Pancreas (tissue), 10 donors: ENCODE data around the gene CFAP74. TPM values are rescaled to one million over a fixed set of nuclear protein-coding genes. Genes with fewer than 3 reads are reported as not detected.

Source experiments
- ATAC-seq, 4 donors: fragments of 200-7000 bp; cut with Tn5 transposase; one replicate each; pipeline versions ENCODE4 v1.8.0 to v1.9.1; 2020; ENCODE audit warnings: mild to moderate bottlenecking in 4 of 4, moderate library complexity in 4 of 4
- DNase-seq, 6 donors: peaks; one replicate each; pipeline ENCODE4 v3.0.0-alpha.2; 2020
- FAIRE-seq: peaks from 2 replicates; lab custom pipeline; 2012; peaks lifted over from hg19 to GRCh38; lab: Jason Lieb, UNC
- H3K27ac ChIP-seq, 4 donors: fragments of 200-600 bp; sonication (generic); 1 replicate in 3 of 4; 2 replicates in 1 of 4; pipeline versions ENCODE4 v1.5.0 to v1.8.0; 2020
- H3K27me3 ChIP-seq, 4 donors: fragments of 200-600 bp; one replicate each; pipeline ENCODE4 v1.8.0; 2021
- H3K36me3 ChIP-seq, 3 donors: fragments of 200-600 bp; sonication (generic) in 1 of 3; one replicate each; pipeline versions ENCODE4 v1.5.0 to v1.8.0; 2020 to 2021
- H3K4me1 ChIP-seq, 3 donors: fragments of 200-600 bp; one replicate each; pipeline ENCODE4 v1.8.0; 2021
- H3K4me3 ChIP-seq, 4 donors: fragments of 200-600 bp; sonication (generic) in 2 of 4; one replicate each; pipeline versions ENCODE4 v1.5.0 to v1.8.0; 2020 to 2021
- H3K9me3 ChIP-seq, 4 donors: fragments of 200-600 bp; one replicate each; pipeline ENCODE4 v1.8.0; 2021
- WGBS, 2 donors: extraction: QIAGEN DNeasy Blood & Tissue Kit; methylation state at CpG; one replicate each; pipeline ENCODE4 v1.1.7; 2013; 5-methylcytosine and 5-hydroxymethylcytosine counted together
- intact Hi-C, 3 donors: fragments of 100-400 bp; cut with DNase I; formaldehyde crosslinking; loops; one replicate each; pipeline versions ENCODE4 v1.11.1 to v1.14.2; 2022
- polyA plus RNA-seq, 2 donors: library from polyadenylated mRNA; stranded (reverse); fragments of 200-250 nt; gene quantifications; one replicate each; pipeline ENCODE4 v1.2.3, GENCODE V29; 2013
- total RNA-seq, 6 donors: library from RNA; stranded (reverse); fragmentation: NEBNext Ultra II Directional in 4 of 6; extraction: Animal tissue kit (Norgen Biotek cat#: 25700) in 4 of 6; gene quantifications; one replicate each; pipeline versions ENCODE4 v1.2.1 to v1.2.4, GENCODE V29; 2021 to 2023
- TF ChIP-seq, protein P1 (sequence below), 4 donors: fragments of 200-600 bp; sonication (generic) in 3 of 4; IDR thresholded peaks; one replicate each; pipeline versions ENCODE4 v1.5.0 to v1.8.0; 2021; ENCODE audit warnings: antibody characterized with exemption in 4 of 4
- donor health status: healthy with polysubstance abuse.
- donor health status: DM: no; HTN: no; CAD: no; lungs with moderate emphysema.
- donor health status: DM: no; HTN: no; CAD: no.
- donor health status: control.
- donor health status: control.
- donor health status: Bipolar disorder and iron deficiency.
- donor health status: DM: yes; HTN: yes; CAD: no.
- donor health status: DM: no; HTN: no; CAD: no.
- donor health status: DM: no; HTN: no; CAD: no.
- donor health status: DM: yes; HTN: yes; CAD: no.

Gene CFAP74
- total and polyA plus RNA-seq, 8 donors, result 0.08 to 0.16 TPM; not detected in 6

DNA sequence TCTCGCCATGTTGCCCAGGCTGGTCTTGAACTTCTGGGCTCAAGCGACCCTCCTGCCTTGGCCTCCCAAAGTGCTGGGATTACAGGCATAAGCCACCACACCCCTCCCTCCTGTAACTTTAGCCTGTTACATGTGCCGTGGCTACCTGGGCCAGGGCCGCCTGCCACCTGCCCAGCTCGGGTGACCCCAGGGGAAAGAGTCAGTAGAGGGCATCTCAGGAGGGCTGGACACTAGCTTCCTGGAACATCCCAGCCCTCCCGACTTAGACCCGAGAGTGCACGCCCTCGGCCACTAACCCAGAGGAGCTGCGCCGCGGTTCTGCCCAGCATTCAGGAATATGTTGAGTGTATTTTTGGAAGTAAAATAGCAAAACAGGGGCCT lies 44.1 kb downstream of the CFAP74 start:
- 63 to 73% methylated on average over 12 of the region's 12 CpGs for WGBS, 2 donors
- FAIRE-seq (no peak), DNase-seq (peak in 1 of 6 donors; percentile 50), ATAC-seq (no peak)
- TF ChIP-seq, protein P1, sequence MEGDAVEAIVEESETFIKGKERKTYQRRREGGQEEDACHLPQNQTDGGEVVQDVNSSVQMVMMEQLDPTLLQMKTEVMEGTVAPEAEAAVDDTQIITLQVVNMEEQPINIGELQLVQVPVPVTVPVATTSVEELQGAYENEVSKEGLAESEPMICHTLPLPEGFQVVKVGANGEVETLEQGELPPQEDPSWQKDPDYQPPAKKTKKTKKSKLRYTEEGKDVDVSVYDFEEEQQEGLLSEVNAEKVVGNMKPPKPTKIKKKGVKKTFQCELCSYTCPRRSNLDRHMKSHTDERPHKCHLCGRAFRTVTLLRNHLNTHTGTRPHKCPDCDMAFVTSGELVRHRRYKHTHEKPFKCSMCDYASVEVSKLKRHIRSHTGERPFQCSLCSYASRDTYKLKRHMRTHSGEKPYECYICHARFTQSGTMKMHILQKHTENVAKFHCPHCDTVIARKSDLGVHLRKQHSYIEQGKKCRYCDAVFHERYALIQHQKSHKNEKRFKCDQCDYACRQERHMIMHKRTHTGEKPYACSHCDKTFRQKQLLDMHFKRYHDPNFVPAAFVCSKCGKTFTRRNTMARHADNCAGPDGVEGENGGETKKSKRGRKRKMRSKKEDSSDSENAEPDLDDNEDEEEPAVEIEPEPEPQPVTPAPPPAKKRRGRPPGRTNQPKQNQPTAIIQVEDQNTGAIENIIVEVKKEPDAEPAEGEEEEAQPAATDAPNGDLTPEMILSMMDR (IDR thresholded peaks at IDR 0.05), result no peak
- no peak overlapping the region for H3K4me3 ChIP-seq
- no peaks in the 10 kb centered on the region for H3K9me3 ChIP-seq
- intact Hi-C loops, result loop anchor here in 1 of 3 donors (5.0 kb wide), 1 partner anchor 83 kb away; no protein-coding TSS in a partner anchor
- no peaks in the 10 kb centered on the region for H3K27me3 ChIP-seq
- H3K36me3 ChIP-seq, result no peaks in the 10 kb centered on the region
- H3K27ac ChIP-seq, result no peak overlapping the region
- H3K4me1 ChIP-seq, result no peaks in the 10 kb centered on the region

DNA sequence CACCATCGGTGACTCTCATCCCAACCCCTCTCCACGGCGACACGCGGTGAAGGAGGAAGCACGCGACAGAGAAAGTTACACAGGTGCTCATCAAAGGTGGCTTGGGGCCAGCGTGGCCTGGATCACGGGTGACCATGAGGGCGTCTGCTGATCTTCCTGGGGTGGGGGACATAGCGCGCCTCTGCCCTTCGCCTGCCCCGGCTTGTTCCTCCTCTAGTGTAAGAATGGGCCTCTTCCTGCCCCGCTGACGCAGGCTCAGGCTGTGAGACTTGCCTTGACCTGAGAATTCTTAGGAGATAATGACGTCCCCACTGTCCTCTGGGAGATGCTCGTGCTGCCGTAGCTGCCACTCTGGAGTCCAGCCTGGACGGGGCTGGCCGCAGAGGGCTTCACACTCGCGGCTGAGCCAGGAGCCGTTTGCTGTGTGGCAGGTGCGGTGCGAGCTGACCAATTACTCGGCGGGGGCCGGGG lies 45.5 kb downstream of the CFAP74 start:
- Histone ChIP-seq H3K27ac (no peak overlapping the region), H3K9me3 (no peaks in the 10 kb centered on the region), H3K4me3 (no peak overlapping the region), H3K4me1 (no peaks in the 10 kb centered on the region), H3K27me3 (no peaks in the 10 kb centered on the region), H3K36me3 (no peaks in the 10 kb centered on the region)
- no peak for ATAC-seq
- TF ChIP-seq, protein P1 (IDR thresholded peaks at IDR 0.05), result no peak
- no peak for FAIRE-seq
- WGBS, 2 donors, result 77 to 86% methylated on average over 29 of the region's 29 CpGs
- intact Hi-C loops, result loop anchor here in 1 of 3 donors (5.0 kb wide), 1 partner anchor 84 kb away; no protein-coding TSS in a partner anchor
- DNase-seq, result peak in 1 of 6 donors; percentile 35

DNA sequence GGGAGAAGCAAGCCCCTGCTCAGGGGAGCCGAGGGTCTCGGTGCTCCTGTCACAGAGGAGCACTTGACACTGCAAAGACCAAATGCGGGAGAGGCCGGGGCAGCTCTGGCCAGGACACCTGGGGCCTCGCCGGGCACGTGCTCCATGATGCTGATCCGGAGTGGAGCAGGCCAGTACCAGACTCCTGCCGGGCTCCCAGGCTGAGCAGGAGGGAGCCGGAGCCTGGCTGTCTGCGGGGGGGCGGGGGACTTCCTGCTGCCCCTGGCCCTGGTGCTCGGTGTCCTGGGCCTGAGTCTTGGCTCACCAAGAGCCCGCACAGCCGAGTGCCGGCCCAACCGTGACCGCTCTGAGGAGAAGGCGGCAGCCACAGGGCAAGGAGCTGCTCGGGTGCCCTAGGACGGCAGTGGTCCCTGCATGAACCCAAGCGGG lies 46.0 kb downstream of the CFAP74 start:
- Histone ChIP-seq H3K36me3 (no peaks in the 10 kb centered on the region), H3K9me3 (no peaks in the 10 kb centered on the region), H3K27me3 (no peaks in the 10 kb centered on the region), H3K4me3 (no peak overlapping the region), H3K4me1 (no peaks in the 10 kb centered on the region), H3K27ac (no peak overlapping the region)
- TF ChIP-seq, protein P1 (IDR thresholded peaks at IDR 0.05), result no peak
- ATAC-seq (no peak), DNase-seq (peak in 1 of 6 donors; percentile 74), FAIRE-seq (no peak)
- WGBS, 2 donors, result 74 to 83% methylated on average over 17 to 22 of the region's 22 CpGs
- intact Hi-C loops, result loop anchor here in 1 of 3 donors (5.0 kb wide), 1 partner anchor 85 kb away; no protein-coding TSS in a partner anchor

DNA sequence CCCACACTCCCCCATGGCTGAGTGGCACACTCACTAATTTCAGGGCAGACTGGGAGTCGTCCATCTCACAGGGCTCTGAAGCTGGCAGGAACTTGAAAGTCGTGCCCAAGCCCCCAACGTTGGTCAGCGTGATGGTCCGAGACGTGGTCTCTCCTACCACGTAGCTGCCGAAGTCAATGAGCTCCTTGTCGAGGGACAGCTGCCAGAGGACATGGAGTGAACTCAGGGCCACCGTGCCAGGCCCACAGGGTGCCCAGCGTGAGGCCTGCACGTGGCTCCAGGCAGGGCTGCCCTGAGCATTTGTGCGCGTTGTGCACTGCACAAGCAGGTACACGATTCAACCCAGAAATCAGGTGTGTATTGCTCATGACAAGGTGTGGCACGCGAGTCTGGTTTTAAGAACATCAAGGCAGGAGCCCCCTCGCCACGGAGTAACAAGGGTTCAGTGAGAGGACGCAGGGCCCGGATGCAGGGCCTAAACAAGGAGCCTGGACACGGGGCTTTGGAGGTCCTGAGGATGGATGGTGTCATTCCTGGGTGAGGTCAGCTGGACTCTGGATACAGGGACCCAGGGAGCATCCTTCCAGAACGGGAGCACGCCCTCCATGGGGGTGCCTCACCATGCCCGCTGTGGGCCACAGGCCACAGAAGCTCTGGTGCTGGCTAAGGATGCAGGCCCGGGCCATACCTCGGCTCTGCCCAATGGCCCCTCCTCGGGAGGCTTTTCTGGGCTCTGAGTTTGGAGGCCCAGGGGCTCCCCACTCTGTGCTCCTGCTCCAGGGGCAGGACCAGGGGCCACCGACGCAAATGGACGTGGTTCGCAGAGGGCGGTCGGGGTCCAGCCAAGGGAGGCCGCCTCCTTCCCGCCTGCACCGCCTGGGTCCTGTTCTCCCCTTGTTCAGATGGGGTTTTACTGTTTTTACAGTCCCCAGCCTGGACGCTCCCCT lies 46.7 kb downstream of the CFAP74 start:
- H3K36me3 ChIP-seq, result no peaks in the 10 kb centered on the region
- DNase-seq (peak in 1 of 6 donors; percentile 37), ATAC-seq (no peak), FAIRE-seq (no peak)
- H3K4me1 ChIP-seq, result no peaks in the 10 kb centered on the region
- H3K27ac ChIP-seq, result no peak overlapping the region
- no peaks in the 10 kb centered on the region for H3K9me3 ChIP-seq
- 82 to 89% methylated on average over 38 of the region's 38 CpGs for WGBS, 2 donors
- no peak overlapping the region for H3K4me3 ChIP-seq
- intact Hi-C loops, result loop anchor here in 1 of 3 donors (5.0 kb wide), 1 partner anchor 85 kb away; no protein-coding TSS in a partner anchor
- no peaks in the 10 kb centered on the region for H3K27me3 ChIP-seq
- TF ChIP-seq, protein P1 (IDR thresholded peaks at IDR 0.05), result no peak
